Upper lobe of left lung (tissue), 4 donors: ENCODE results near the gene DOCK11.

Source experiments
- CTCF ChIP-seq, 6 experiments: fragments of 450-650 bp in 4 of 6; fragments of 200-600 bp in 2 of 6; sonication (generic) in 2 of 6; IDR thresholded peaks; one replicate each; pipeline ENCODE4 v1.5.1; 2016 to 2019; ENCODE audit warnings: antibody characterized with exemption in 6 of 6
- EP300 ChIP-seq, 4 donors: sonication (generic); formaldehyde crosslinking; IDR thresholded peaks; one replicate each; pipeline ENCODE4 v1.5.1; 2017; ENCODE audit warnings: antibody characterized with exemption in 4 of 4, control low read depth in 2 of 4
- POLR2A ChIP-seq, 4 donors: fragments of 450-650 bp; IDR thresholded peaks; one replicate each; pipeline ENCODE4 v1.5.1; 2016 to 2017; ENCODE audit warnings: antibody characterized with exemption in 4 of 4, mild to moderate bottlenecking in 2 of 4

GRCh38 chrX:118541482-118541881, 45.9 kb downstream of the DOCK11 start:
- TF ChIP-seq EP300 (IDR thresholded peaks at IDR 0.05) (no peak), CTCF (IDR thresholded peaks at IDR 0.05) (no peak), POLR2A (IDR thresholded peaks at IDR 0.05) (no peak)
